Adrenal gland (tissue), 12 donors: ENCODE data around the gene AGBL1. TPM values are rescaled to one million over a fixed set of nuclear protein-coding genes. Genes with fewer than 3 reads are reported as not detected.

Source experiments
- DNase-seq, 7 donors: peaks; one replicate each; pipeline ENCODE4 v3.0.0-alpha.2; 2019 to 2020
- H3K27ac ChIP-seq, 5 donors: fragments of 200-600 bp; sonication (generic) in 4 of 5; 1 replicate in 3 of 5; 2 replicates in 2 of 5; pipeline versions ENCODE4 v1.5.1 to v1.8.0; 2016 to 2020; ENCODE audit warnings: mild to moderate bottlenecking in 1 of 5
- H3K27me3 ChIP-seq: fragments of 200-600 bp; 2 replicates; pipeline ENCODE4 v1.8.0; 2021
- H3K36me3 ChIP-seq, 2 donors: fragments of 200-600 bp; replicated peaks in 1 of 2; 1 replicate in 1 of 2; 2 replicates in 1 of 2; pipeline versions ENCODE4 v1.5.1 to v1.8.0; 2018 to 2022
- H3K4me1 ChIP-seq, 2 donors: fragments of 200-600 bp; replicated peaks in 1 of 2; 1 replicate in 1 of 2; 2 replicates in 1 of 2; pipeline versions ENCODE4 v1.5.1 to v1.8.0; 2018 to 2021
- H3K4me3 ChIP-seq, 4 donors: fragments of 200-600 bp; sonication (generic) in 3 of 4; one replicate each; pipeline ENCODE4 v1.5.1; 2016 to 2018
- H3K9me3 ChIP-seq, 3 donors: fragments of 200-600 bp; sonication (generic) in 1 of 3; replicated peaks in 1 of 3; 1 replicate in 2 of 3; 2 replicates in 1 of 3; pipeline versions ENCODE4 v1.5.1 to v1.8.0; 2016 to 2021
- CTCF ChIP-seq, 6 experiments: fragments of 450-650 bp in 4 of 6; fragments of 200-600 bp in 2 of 6; sonication (generic) in 1 of 6; IDR thresholded peaks; 1 replicate in 5 of 6; 2 replicates in 1 of 6; pipeline versions ENCODE4 v1.5.1 to v1.8.0; 2016 to 2021; ENCODE audit warnings: antibody characterized with exemption in 6 of 6, mild to moderate bottlenecking in 2 of 6, moderate library complexity in 1 of 6
- POLR2A ChIP-seq, 2 donors: fragments of 450-650 bp; IDR thresholded peaks; one replicate each; pipeline ENCODE4 v1.6.1; 2017; ENCODE audit warnings: antibody characterized with exemption in 2 of 2, mild to moderate bottlenecking in 2 of 2, moderate library complexity in 1 of 2
- WGBS, 4 donors: extraction: QIAGEN DNeasy Blood & Tissue Kit in 2 of 4; methylation state at CpG; one replicate each; pipeline versions ENCODE4 v1.1.5 to v1.1.7; 2013 to 2017; 5-methylcytosine and 5-hydroxymethylcytosine counted together
- intact Hi-C, 2 donors: fragments of 100-400 bp; cut with DNase I; formaldehyde crosslinking; loops; one replicate each; pipeline versions ENCODE4 v1.14.1 to v1.15.0; 2022 to 2023
- polyA plus RNA-seq, 3 donors: library from polyadenylated mRNA; stranded (reverse); fragments of 200-250 nt in 2 of 3; fragments of 350-450 nt in 1 of 3; fragmentation: Illumina TruSeq in 1 of 3; extraction: RNeasy Lipid Tissue Mini Kit (QIAGEN cat#74804) in 1 of 3; gene quantifications; one replicate each; pipeline ENCODE4 v1.2.3, GENCODE V29; 2013 to 2014
- total RNA-seq, 9 donors: library from RNA; depleted of rRNA in 4 of 9; stranded (reverse); fragments of >200 nt in 4 of 9; fragments of 120-200 nt in 1 of 9; fragmentation: NEBNext Ultra II Directional in 1 of 9; extraction: Animal tissue kit (Norgen Biotek cat#: 25700) in 1 of 9; gene quantifications; one replicate each; pipeline versions ENCODE4 v1.1.0 to v1.2.4, GENCODE V29; 2013 to 2023
- donor health status: healthy with polysubstance abuse.
- donor health status: Bipolar disorder and iron deficiency.
- donor health status: DM: yes; HTN: yes; CAD: no.
- donor health status: DM: no; HTN: no; CAD: no.
- donor health status: DM: no; HTN: no; CAD: no.
- donor health status: DM: yes; HTN: yes; CAD: no.

Gene AGBL1
- total and polyA plus RNA-seq, 12 donors, result 0.04 to 0.07 (median 0.06) TPM; not detected in 9

GRCh38 chr15:86948719-86949118, 869.0 kb downstream of the AGBL1 start:
- Histone ChIP-seq H3K9me3 (no peaks in the 10 kb centered on the region), H3K27ac (no peak overlapping the region), H3K27me3 (no peaks in the 10 kb centered on the region), H3K4me1 (no peaks in the 10 kb centered on the region), H3K4me3 (no peak overlapping the region), H3K36me3 (no peaks in the 10 kb centered on the region)
- 64 to 76% (median 71%) methylated on average over 4 of the region's 4 CpGs for WGBS, 4 donors
- DNase-seq, result no peak
- intact Hi-C loops, result no loop called here
- TF ChIP-seq CTCF (IDR thresholded peaks at IDR 0.05), result no peak
- TF ChIP-seq POLR2A (IDR thresholded peaks at IDR 0.05), result no peak

- no peak for TF ChIP-seq CTCF (IDR thresholded peaks at IDR 0.05)
- no peak for TF ChIP-seq POLR2A (IDR thresholded peaks at IDR 0.05)
- Histone ChIP-seq H3K4me3 (no peak overlapping the region), H3K9me3 (no peaks in the 10 kb centered on the region), H3K27ac (no peak overlapping the region), H3K36me3 (no peaks in the 10 kb centered on the region), H3K27me3 (no peaks in the 10 kb centered on the region), H3K4me1 (no peaks in the 10 kb centered on the region)
- intact Hi-C loops, result no loop called here
- DNase-seq, result no peak
Measured at GRCh38 chr15:86959254-86959653, 879.6 kb downstream of the AGBL1 start.

GRCh38 chr15:86961669-86962068, 882.0 kb downstream of the AGBL1 start:
- no peaks in the 10 kb centered on the region for H3K36me3 ChIP-seq
- H3K27ac ChIP-seq, result no peak overlapping the region
- H3K9me3 ChIP-seq, result no peaks in the 10 kb centered on the region
- no peaks in the 10 kb centered on the region for H3K27me3 ChIP-seq
- no peak for TF ChIP-seq POLR2A (IDR thresholded peaks at IDR 0.05)
- TF ChIP-seq CTCF (IDR thresholded peaks at IDR 0.05), result no peak
- intact Hi-C loops, result no loop called here
- H3K4me3 ChIP-seq, result no peak overlapping the region
- 64 to 78% (median 76%) methylated on average over 3 of the region's 3 CpGs for WGBS, 4 donors
- H3K4me1 ChIP-seq, result no peaks in the 10 kb centered on the region
- no peak for DNase-seq

GRCh38 chr15:86964271-86964670, 884.6 kb downstream of the AGBL1 start:
- Histone ChIP-seq H3K9me3 (no peaks in the 10 kb centered on the region), H3K4me3 (no peak overlapping the region), H3K27me3 (no peaks in the 10 kb centered on the region), H3K27ac (no peak overlapping the region), H3K36me3 (no peaks in the 10 kb centered on the region), H3K4me1 (no peaks in the 10 kb centered on the region)
- TF ChIP-seq POLR2A (IDR thresholded peaks at IDR 0.05), result no peak
- no peak for TF ChIP-seq CTCF (IDR thresholded peaks at IDR 0.05)
- no peak for DNase-seq
- 24 to 53% (median 46%) methylated on average over 1 of the region's 1 CpG for WGBS, 4 donors
- intact Hi-C loops, result no loop called here
